Measurements from ENCODE around the gene NFKB1.

- TF ChIP-seq POLR2AphosphoS5 (IDR thresholded peaks at IDR 0.05): no peak
- TF ChIP-seq CTCF (IDR thresholded peaks at IDR 0.05): no peak
- no peak for TF ChIP-seq POLR2A (IDR thresholded peaks at IDR 0.05; ENCODE audit: low read depth)
- TF ChIP-seq EP300 (IDR thresholded peaks at IDR 0.05): no peak
Observed at GRCh38 chr4:102586644-102587021, 85.5 kb downstream of the NFKB1 start.

All from esophagus muscularis mucosa (tissue), 4 donors.